ENCODE results near the gene TAF11L8. TPM values are rescaled to one million over a fixed set of nuclear protein-coding genes. Genes with fewer than 3 reads are reported as not detected.
"Not testable (repeated sequence)": the region's sequence is repeated elsewhere in the genome, so short reads cannot be mapped to it uniquely, and the experiment has no call there.

The TAF11L8 gene
- not detected for total RNA-seq
- not detected for polyA plus RNA-seq

- H3K27me3 ChIP-seq; H3K36me3 ChIP-seq; DNase-seq; ATAC-seq; H3K27ac ChIP-seq; H3K4me3 ChIP-seq; H3K4me1 ChIP-seq; intact Hi-C loops (cut with DNase I); H3K9me3 ChIP-seq; FAIRE-seq: not testable (repeated sequence)
- WGBS, 2 donors: no CpG with 5 or more reads among the region's 16 CpGs
Observed at GRCh38 chr5:17590860-17591259, at the start of gene TAF11L8. Gene TAF11L8, minus strand, starts transcription at chr5:17590960.

GRCh38 chr5:17634160-17634559, 43.4 kb upstream of the TAF11L8 start, which contains the start of gene TAF11L14:
Gene TAF11L14, plus strand, starts transcription at chr5:17634460.
- no peak for FAIRE-seq
- Histone ChIP-seq H3K27ac (no peak within 1 kb of the TSS), H3K9me3 (no peaks in the 10 kb centered on the region), H3K27me3 (no peaks in the 10 kb centered on the region), H3K36me3 (no peaks in the 10 kb centered on the region), H3K4me3 (no peak within 1 kb of the TSS), H3K4me1 (no peaks in the 10 kb centered on the region)
- no peak for ATAC-seq
- TF ChIP-seq CTCF (IDR thresholded peaks at IDR 0.05): no peak
- no peak for DNase-seq
- 70 to 77% methylated on average over 5 of the region's 5 CpGs for WGBS, 2 donors
- intact Hi-C loops (cut with DNase I): no loop called here

GRCh38 chr5:17631788-17632187, 41.0 kb upstream of the TAF11L8 start, which contains the start of gene TAF11L13:
Gene TAF11L13, plus strand, starts transcription at chr5:17632088.
- H3K27ac ChIP-seq; H3K36me3 ChIP-seq; FAIRE-seq; H3K4me3 ChIP-seq; ATAC-seq; H3K9me3 ChIP-seq; H3K27me3 ChIP-seq; intact Hi-C loops (cut with DNase I); DNase-seq; H3K4me1 ChIP-seq: not testable (repeated sequence)
- WGBS, 2 donors: 65 to 80% methylated on average over 7 to 9 of the region's 12 CpGs

- FAIRE-seq (no peak), DNase-seq (no peak), ATAC-seq (no peak)
- no peaks in the 10 kb centered on the region for H3K27me3 ChIP-seq
- no peaks in the 10 kb centered on the region for H3K9me3 ChIP-seq
- no peaks in the 10 kb centered on the region for H3K4me1 ChIP-seq
- H3K27ac ChIP-seq: no peak overlapping the region
- intact Hi-C loops (cut with DNase I): no loop called here
- H3K36me3 ChIP-seq: no peaks in the 10 kb centered on the region
- no peak overlapping the region for H3K4me3 ChIP-seq
- 69 to 87% methylated on average over 11 of the region's 11 CpGs for WGBS, 2 donors
- no peak for TF ChIP-seq CTCF (IDR thresholded peaks at IDR 0.05)
Observed at GRCh38 chr5:17625686-17626085, 34.9 kb upstream of the TAF11L8 start.

- 66 to 85% methylated on average over 17 of the region's 17 CpGs for WGBS, 2 donors
- FAIRE-seq: no peak
- no peak for ATAC-seq
- no peaks in the 10 kb centered on the region for H3K9me3 ChIP-seq
- intact Hi-C loops (cut with DNase I): no loop called here
- no peaks in the 10 kb centered on the region for H3K4me1 ChIP-seq
- DNase-seq: peak in 1 of 6 donors; percentile 53
- no peaks in the 10 kb centered on the region for H3K36me3 ChIP-seq
- no peaks in the 10 kb centered on the region for H3K27me3 ChIP-seq
- H3K4me3 ChIP-seq: no peak overlapping the region
- no peak overlapping the region for H3K27ac ChIP-seq
- no peak for TF ChIP-seq CTCF (IDR thresholded peaks at IDR 0.05)
Observed at GRCh38 chr5:17620627-17621026, 29.9 kb upstream of the TAF11L8 start.

GRCh38 chr5:17619354-17619753, 28.6 kb upstream of the TAF11L8 start:
- intact Hi-C loops (cut with DNase I): no loop called here
- no peak overlapping the region for H3K4me3 ChIP-seq
- no peaks in the 10 kb centered on the region for H3K4me1 ChIP-seq
- 64 to 77% methylated on average over 3 of the region's 3 CpGs for WGBS, 2 donors
- H3K9me3 ChIP-seq: no peaks in the 10 kb centered on the region
- no peak for TF ChIP-seq CTCF (IDR thresholded peaks at IDR 0.05)
- FAIRE-seq (no peak), ATAC-seq (no peak), DNase-seq (no peak)
- H3K27ac ChIP-seq: no peak overlapping the region
- no peaks in the 10 kb centered on the region for H3K36me3 ChIP-seq
- H3K27me3 ChIP-seq: no peaks in the 10 kb centered on the region
